Progenitor cell of endocrine pancreas (in vitro differentiated cells): ENCODE data around the gene AOX1. TPM values are rescaled to one million over a fixed set of nuclear protein-coding genes. Genes with fewer than 3 reads are reported as not detected.
A peak's percentile ranks its signal among the peaks of the same experiment; 100 is the strongest.

Experiments
- DNase-seq: peaks from one replicate; pipeline ENCODE4 v3.0.0; 2021; ENCODE audit warnings: low spot score; ENCODE audit not compliant: unreplicated experiment
- H3K27ac Mint-ChIP-seq: 2 replicates; pipeline ENCODE4 v1.8.0; 2021; ENCODE audit warnings: mild to moderate bottlenecking, moderate library complexity, mixed read lengths
- H3K27me3 Mint-ChIP-seq: 2 replicates; pipeline ENCODE4 v1.8.0; 2021; ENCODE audit warnings: mixed read lengths
- H3K36me3 Mint-ChIP-seq: 2 replicates; pipeline ENCODE4 v1.8.0; 2022; ENCODE audit warnings: mixed read lengths; ENCODE audit not compliant: insufficient read depth
- H3K4me1 Mint-ChIP-seq: 2 replicates; pipeline ENCODE4 v1.8.0; 2021; ENCODE audit warnings: low read depth, mixed read lengths
- H3K4me3 Mint-ChIP-seq: 2 replicates; pipeline ENCODE4 v1.8.0; 2021; ENCODE audit warnings: low read depth, mild to moderate bottlenecking, moderate library complexity, mixed read lengths
- H3K9me3 Mint-ChIP-seq: 2 replicates; pipeline ENCODE4 v1.8.0; 2021; ENCODE audit warnings: low read depth, mixed read lengths
- CTCF ChIP-seq: fragments of 200-600 bp; sonication (generic); IDR thresholded peaks from one replicate; pipeline ENCODE4 v1.5.0; 2021; ENCODE audit warnings: antibody characterized with exemption, mild to moderate bottlenecking; ENCODE audit not compliant: unreplicated experiment
- total RNA-seq: library from RNA; stranded (reverse); gene quantifications from 2 replicates; pipeline ENCODE4 v1.2.1, GENCODE V29; 2021

The AOX1 gene
- total RNA-seq, 1 donor from 2014 or later = 4.1 TPM

GRCh38 chr2:200652158-200652557, 66.3 kb downstream of the AOX1 start:
- H3K9me3 Mint-ChIP-seq = peaks cover 4% of the 10 kb centered on the region
- H3K4me1 Mint-ChIP-seq = peaks cover 8% of the 10 kb centered on the region
- H3K4me3 Mint-ChIP-seq = no peak overlapping the region
- H3K27me3 Mint-ChIP-seq = no peaks in the 10 kb centered on the region
- no peak for DNase-seq
- no peak for TF ChIP-seq CTCF
- peaks cover 10% of the 10 kb centered on the region for H3K36me3 Mint-ChIP-seq
- H3K27ac Mint-ChIP-seq = no peak overlapping the region

GRCh38 chr2:200653021-200653420, 67.2 kb downstream of the AOX1 start:
- no peak overlapping the region for H3K27ac Mint-ChIP-seq
- H3K4me3 Mint-ChIP-seq = no peak overlapping the region
- DNase-seq = no peak
- H3K36me3 Mint-ChIP-seq = peaks cover 3% of the 10 kb centered on the region
- H3K9me3 Mint-ChIP-seq = no peaks in the 10 kb centered on the region
- peaks cover 11% of the 10 kb centered on the region for H3K4me1 Mint-ChIP-seq
- H3K27me3 Mint-ChIP-seq = no peaks in the 10 kb centered on the region
- no peak for TF ChIP-seq CTCF

GRCh38 chr2:200654823-200655222, 69.0 kb downstream of the AOX1 start:
- no peaks in the 10 kb centered on the region for H3K27me3 Mint-ChIP-seq
- no peak for DNase-seq
- peaks cover 6% of the 10 kb centered on the region for H3K4me1 Mint-ChIP-seq
- H3K27ac Mint-ChIP-seq = no peak overlapping the region
- no peak overlapping the region for H3K4me3 Mint-ChIP-seq
- H3K9me3 Mint-ChIP-seq = no peaks in the 10 kb centered on the region
- H3K36me3 Mint-ChIP-seq = no peaks in the 10 kb centered on the region
- TF ChIP-seq CTCF = no peak

GRCh38 chr2:200655918-200656580, 70.2 kb downstream of the AOX1 start:
- no peak overlapping the region for H3K4me3 Mint-ChIP-seq
- peaks cover 6% of the 10 kb centered on the region for H3K4me1 Mint-ChIP-seq
- no peak overlapping the region for H3K27ac Mint-ChIP-seq
- H3K9me3 Mint-ChIP-seq = no peaks in the 10 kb centered on the region
- no peak for DNase-seq
- no peaks in the 10 kb centered on the region for H3K36me3 Mint-ChIP-seq
- no peak for TF ChIP-seq CTCF
- H3K27me3 Mint-ChIP-seq = no peaks in the 10 kb centered on the region

- H3K27me3 Mint-ChIP-seq = no peaks in the 10 kb centered on the region
- no peak overlapping the region for H3K27ac Mint-ChIP-seq
- H3K36me3 Mint-ChIP-seq = no peaks in the 10 kb centered on the region
- H3K9me3 Mint-ChIP-seq = no peaks in the 10 kb centered on the region
- H3K4me3 Mint-ChIP-seq = no peak overlapping the region
- H3K4me1 Mint-ChIP-seq = peaks cover 6% of the 10 kb centered on the region
- no peak for DNase-seq
- peak; percentile 21 for TF ChIP-seq CTCF
These were observed 72.6 kb downstream of the AOX1 start for GRCh38 chr2:200658278-200658864.
